HG03342 (cell line): Measurements from ENCODE around the gene GNG4.

ENCODE experiments used
- ATAC-seq: cut with Tn5 transposase; IDR thresholded peaks from one replicate; pipeline ENCODE4 v1.9.1; 2021; ENCODE audit warnings: mild to moderate bottlenecking, moderate library complexity; ENCODE audit not compliant: unreplicated experiment

The GNG4 gene

DNA sequence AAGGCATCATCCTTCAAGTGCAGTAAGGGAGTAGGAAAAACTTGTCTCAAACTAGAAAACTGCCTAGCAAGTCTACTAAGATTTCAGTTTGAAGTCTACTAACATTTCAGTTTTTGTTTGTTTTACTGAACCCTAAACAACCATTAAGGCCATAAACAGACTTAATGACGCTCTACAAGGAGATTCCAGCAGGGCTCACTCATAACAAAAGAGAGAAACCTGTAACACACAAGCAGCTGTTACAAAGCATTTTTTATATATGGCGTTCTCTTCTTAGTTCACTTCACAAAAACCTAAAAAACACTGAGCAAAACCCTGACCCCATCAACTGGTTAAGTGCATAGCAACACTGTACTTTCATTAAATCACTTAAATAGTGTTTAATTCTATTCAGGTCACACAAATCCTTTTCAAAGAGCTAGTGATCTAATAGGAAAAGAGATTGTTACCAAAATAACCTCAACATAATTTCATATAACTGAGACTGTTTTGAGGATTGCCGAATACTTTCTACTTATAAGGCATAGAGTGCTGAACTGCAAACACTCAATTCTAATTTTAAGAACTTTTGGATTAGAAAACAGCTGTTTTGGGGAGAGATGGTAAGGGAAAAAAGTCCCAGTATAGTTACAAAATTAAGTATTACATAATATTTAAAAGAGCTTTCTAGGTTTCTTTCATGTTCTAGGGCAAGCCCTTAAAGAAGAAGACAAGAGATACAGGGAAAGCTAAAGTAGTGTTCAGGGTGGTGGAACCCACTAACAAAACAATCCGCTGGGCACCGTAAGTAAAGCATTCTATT lies 146.8 kb downstream of the GNG4 start:
- no peak for ATAC-seq

DNA sequence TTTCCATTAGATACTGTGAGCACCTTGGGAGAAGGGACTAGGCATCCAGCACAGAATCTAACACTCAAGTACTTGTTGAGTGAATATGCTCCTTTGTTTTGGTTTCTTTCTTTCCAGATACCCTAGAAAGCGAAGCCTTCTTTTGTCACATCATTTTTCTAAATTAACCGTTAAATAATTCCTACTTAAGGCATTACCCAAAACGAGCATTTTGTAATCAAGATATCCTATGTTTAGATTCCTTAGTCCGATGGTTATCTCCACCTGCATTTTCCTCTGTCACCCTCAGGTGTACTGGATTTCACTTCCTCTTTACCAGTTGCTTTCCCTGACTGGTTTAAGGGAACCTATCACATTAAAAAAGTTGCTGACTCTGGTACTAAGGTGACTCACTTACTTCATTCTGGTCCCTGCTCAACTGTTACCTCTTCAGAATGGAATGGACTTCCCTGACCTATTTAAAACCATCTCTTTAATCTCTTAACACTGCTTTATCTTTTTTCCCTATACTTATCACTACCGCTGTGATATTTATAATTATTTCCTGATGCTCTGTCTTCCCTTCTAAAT lies 148.5 kb downstream of the GNG4 start:
- ATAC-seq = no peak
